CD4-positive, alpha-beta T cell treated with Interferon gamma for 1 hour (primary cell): Measurements from ENCODE around the gene AAK1.
A peak's percentile ranks its signal among the peaks of the same experiment; 100 is the strongest.
"Not testable (repeated sequence)": the region's sequence is repeated elsewhere in the genome, so short reads cannot be mapped to it uniquely, and the experiment has no call there.

Source experiments
- DNase-seq: peaks from one replicate; pipeline ENCODE4 v3.0.0-alpha.2; 2020

The AAK1 gene

GRCh38 chr2:69594341-69594740, 49.2 kb downstream of the AAK1 start:
- no peak for DNase-seq

- DNase-seq = no peak
Observed at GRCh38 chr2:69592511-69592910, 51.0 kb downstream of the AAK1 start.

GRCh38 chr2:69589973-69590652, 53.4 kb downstream of the AAK1 start:
- DNase-seq = no peak

GRCh38 chr2:69588945-69589344, 54.6 kb downstream of the AAK1 start:
- no peak for DNase-seq

- DNase-seq = no peak
Observed at GRCh38 chr2:69588403-69588802, 55.1 kb downstream of the AAK1 start.

- no peak for DNase-seq
Observed at GRCh38 chr2:69585855-69586555, 57.5 kb downstream of the AAK1 start.

- peak; percentile 36 for DNase-seq
Observed at GRCh38 chr2:69584127-69584889, 59.2 kb downstream of the AAK1 start.

- no peak for DNase-seq
Observed at GRCh38 chr2:69583321-69583833, 60.2 kb downstream of the AAK1 start.

GRCh38 chr2:69582582-69583176, 60.9 kb downstream of the AAK1 start:
- DNase-seq = no peak

- no peak for DNase-seq
Observed at GRCh38 chr2:69581774-69582581, 61.6 kb downstream of the AAK1 start.

- no peak for DNase-seq
Observed at GRCh38 chr2:69580486-69580885, 63.1 kb downstream of the AAK1 start.

GRCh38 chr2:69579536-69579935, 64.0 kb downstream of the AAK1 start:
- DNase-seq = no peak

- DNase-seq = no peak
Observed at GRCh38 chr2:69578198-69578540, 65.4 kb downstream of the AAK1 start.

GRCh38 chr2:69577467-69578197, 65.9 kb downstream of the AAK1 start:
- DNase-seq = no peak

GRCh38 chr2:69576880-69577279, 66.7 kb downstream of the AAK1 start:
- DNase-seq = no peak

GRCh38 chr2:69575926-69576325, 67.6 kb downstream of the AAK1 start:
- no peak for DNase-seq

GRCh38 chr2:69575371-69575770, 68.2 kb downstream of the AAK1 start:
- not testable (repeated sequence) for DNase-seq

GRCh38 chr2:69572641-69573040, 70.9 kb downstream of the AAK1 start:
- no peak for DNase-seq

- no peak for DNase-seq
Observed at GRCh38 chr2:69571189-69571588, 72.3 kb downstream of the AAK1 start.

- no peak for DNase-seq
Observed at GRCh38 chr2:69570474-69570873, 73.1 kb downstream of the AAK1 start.

GRCh38 chr2:69567909-69568300, 75.6 kb downstream of the AAK1 start:
- no peak for DNase-seq
